Measurements from ENCODE around the gene PDE3B. TPM values are rescaled to one million over a fixed set of nuclear protein-coding genes. Genes with fewer than 3 reads are reported as not detected.
A peak's percentile ranks its signal among the peaks of the same experiment; 100 is the strongest.

Gene PDE3B
- total RNA-seq, 1 donor from 2014 or later = 28.5 TPM

DNA sequence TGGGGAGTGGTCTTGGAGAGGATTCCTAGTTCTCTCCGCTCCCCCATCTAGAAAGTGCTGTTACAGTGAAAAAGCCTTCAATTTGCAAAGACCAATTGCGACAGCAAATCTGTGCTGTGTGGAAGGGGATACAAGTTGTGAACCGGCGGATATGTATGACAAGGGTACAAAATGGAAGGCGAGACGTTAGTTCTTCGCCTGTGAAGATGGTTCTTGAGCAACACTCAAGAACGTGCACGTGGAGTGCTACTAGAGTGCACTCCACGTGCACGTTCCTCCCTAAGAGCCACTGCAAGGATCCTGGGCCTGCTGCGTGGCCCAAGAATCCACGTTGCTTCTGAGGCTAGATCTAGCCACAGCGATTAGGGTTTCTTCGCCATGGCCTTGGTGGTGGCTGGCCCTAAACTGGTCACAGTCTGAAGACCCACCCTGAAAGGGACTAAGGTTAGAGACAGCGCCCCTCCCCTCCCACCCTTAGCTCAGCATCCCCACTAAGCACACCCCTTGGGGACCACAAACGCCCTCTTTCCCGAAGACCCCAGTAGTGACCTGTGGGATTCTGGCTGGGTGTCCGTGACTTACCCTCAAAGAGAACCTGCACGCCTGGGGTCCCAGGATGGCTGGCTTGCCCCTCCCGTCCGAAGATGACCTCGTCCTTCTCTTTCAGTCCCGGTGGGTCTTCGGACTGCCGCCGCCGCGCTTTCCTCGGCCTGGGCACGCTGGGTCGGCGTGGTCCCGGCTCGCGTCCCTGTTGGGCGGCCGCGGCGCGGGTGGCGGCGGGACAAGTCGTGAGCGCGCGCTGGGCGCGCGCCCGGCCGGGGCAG is 519 bp upstream of the PDE3B start:
- H3K27me3 ChIP-seq = peaks cover 7% of the 10 kb centered on the region
- TF ChIP-seq CTCF (IDR thresholded peaks at IDR 0.05) = no peak
- H3K4me1 ChIP-seq = peaks cover 12% of the 10 kb centered on the region
- DNase-seq (peak; percentile 61), ATAC-seq (peak; percentile 4)
- intact Hi-C loops (cut with DNase I) = no loop called here
- peak overlapping the region; percentile 86 for H3K4me3 ChIP-seq
- H3K9me3 ChIP-seq = no peaks in the 10 kb centered on the region
- H3K36me3 ChIP-seq = no peaks in the 10 kb centered on the region
- peak overlapping the region; percentile 60 for H3K27ac ChIP-seq

DNA sequence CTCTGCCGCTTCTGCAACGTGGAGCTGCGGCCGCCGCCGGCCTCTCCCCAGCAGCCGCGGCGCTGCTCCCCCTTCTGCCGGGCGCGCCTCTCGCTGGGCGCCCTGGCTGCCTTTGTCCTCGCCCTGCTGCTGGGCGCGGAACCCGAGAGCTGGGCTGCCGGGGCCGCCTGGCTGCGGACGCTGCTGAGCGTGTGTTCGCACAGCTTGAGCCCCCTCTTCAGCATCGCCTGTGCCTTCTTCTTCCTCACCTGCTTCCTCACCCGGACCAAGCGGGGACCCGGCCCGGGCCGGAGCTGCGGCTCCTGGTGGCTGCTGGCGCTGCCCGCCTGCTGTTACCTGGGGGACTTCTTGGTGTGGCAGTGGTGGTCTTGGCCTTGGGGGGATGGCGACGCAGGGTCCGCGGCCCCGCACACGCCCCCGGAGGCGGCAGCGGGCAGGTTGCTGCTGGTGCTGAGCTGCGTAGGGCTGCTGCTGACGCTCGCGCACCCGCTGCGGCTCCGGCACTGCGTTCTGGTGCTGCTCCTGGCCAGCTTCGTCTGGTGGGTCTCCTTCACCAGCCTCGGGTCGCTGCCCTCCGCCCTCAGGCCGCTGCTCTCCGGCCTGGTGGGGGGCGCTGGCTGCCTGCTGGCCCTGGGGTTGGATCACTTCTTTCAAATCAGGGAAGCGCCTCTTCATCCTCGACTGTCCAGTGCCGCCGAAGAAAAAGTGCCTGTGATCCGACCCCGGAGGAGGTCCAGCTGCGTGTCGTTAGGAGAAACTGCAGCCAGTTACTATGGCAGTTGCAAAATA is 816 bp downstream of the PDE3B start:
- peak; percentile 1 for TF ChIP-seq CTCF (IDR thresholded peaks at IDR 0.05)
- Histone ChIP-seq H3K27me3 (peaks cover 7% of the 10 kb centered on the region), H3K9me3 (no peaks in the 10 kb centered on the region), H3K36me3 (no peaks in the 10 kb centered on the region), H3K4me1 (peaks cover 12% of the 10 kb centered on the region), H3K4me3 (peak overlapping the region; percentile 86), H3K27ac (peak overlapping the region; percentile 88)
- peak; percentile 76 for DNase-seq
- intact Hi-C loops (cut with DNase I) = no loop called here
- peak; percentile 78 for ATAC-seq

- H3K27ac ChIP-seq = peak overlapping the region; percentile 88
- no peaks in the 10 kb centered on the region for H3K36me3 ChIP-seq
- H3K4me3 ChIP-seq = peak overlapping the region; percentile 86
- DNase-seq (no peak), ATAC-seq (no peak)
- no peak for TF ChIP-seq CTCF (IDR thresholded peaks at IDR 0.05)
- H3K9me3 ChIP-seq = no peaks in the 10 kb centered on the region
- intact Hi-C loops (cut with DNase I) = no loop called here
- peaks cover 12% of the 10 kb centered on the region for H3K4me1 ChIP-seq
- peaks cover 7% of the 10 kb centered on the region for H3K27me3 ChIP-seq
Observed at GRCh38 chr11:14645015-14645912, 1.7 kb downstream of the PDE3B start.

DNA sequence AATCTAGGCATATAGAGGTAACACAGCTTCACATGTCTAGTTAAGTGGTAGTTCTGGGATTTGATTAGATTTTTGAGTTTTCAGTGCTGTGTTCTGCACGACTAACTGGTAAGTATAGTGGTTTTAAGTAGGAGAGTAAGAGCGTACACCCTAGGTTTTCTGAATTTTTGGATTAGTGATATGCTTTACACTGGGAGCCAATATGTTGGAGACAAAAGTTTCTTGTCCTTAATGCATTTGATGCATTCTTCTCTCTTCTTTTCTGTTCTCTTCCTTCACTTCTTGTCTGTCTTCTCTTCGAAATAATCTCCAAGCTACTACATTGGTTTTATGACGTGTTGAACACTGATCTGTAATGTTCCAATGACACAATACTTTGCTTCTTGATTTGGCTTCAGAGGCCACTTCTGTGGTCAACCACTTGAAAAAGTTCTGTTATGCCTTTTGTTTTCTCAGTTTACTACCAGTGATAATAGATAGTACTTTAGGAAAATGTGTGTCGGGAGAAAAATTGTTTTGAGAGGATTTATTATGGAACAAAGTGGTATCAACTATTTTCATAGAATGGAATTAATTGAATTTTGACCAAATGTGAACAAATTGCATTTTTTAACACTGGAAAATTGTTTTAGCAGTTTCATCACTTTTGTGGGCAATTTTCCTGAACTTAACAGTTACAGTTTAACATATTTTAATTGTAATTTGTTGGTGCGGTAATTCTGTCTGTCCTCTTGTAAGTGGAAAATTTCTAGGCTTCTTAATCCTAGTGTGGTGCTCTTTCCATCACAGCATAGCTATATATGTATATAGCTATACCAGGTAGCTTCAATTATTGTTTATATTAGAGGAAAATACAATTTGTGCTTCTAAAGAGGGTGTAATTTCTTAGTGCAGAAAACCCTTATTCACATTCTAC is 2.6 kb downstream of the PDE3B start:
- intact Hi-C loops (cut with DNase I) = no loop called here
- peak overlapping the region; percentile 56 for H3K27ac ChIP-seq
- no peak for ATAC-seq
- H3K9me3 ChIP-seq = no peaks in the 10 kb centered on the region
- H3K27me3 ChIP-seq = peaks cover 7% of the 10 kb centered on the region
- no peak for DNase-seq
- TF ChIP-seq CTCF (IDR thresholded peaks at IDR 0.05) = no peak
- peaks cover 9% of the 10 kb centered on the region for H3K4me1 ChIP-seq
- H3K36me3 ChIP-seq = no peaks in the 10 kb centered on the region
- H3K4me3 ChIP-seq = peak overlapping the region; percentile 86

Measured in upper lobe of right lung (tissue), 1 donor.